Measurements from ENCODE around the gene XPNPEP1.

DNA sequence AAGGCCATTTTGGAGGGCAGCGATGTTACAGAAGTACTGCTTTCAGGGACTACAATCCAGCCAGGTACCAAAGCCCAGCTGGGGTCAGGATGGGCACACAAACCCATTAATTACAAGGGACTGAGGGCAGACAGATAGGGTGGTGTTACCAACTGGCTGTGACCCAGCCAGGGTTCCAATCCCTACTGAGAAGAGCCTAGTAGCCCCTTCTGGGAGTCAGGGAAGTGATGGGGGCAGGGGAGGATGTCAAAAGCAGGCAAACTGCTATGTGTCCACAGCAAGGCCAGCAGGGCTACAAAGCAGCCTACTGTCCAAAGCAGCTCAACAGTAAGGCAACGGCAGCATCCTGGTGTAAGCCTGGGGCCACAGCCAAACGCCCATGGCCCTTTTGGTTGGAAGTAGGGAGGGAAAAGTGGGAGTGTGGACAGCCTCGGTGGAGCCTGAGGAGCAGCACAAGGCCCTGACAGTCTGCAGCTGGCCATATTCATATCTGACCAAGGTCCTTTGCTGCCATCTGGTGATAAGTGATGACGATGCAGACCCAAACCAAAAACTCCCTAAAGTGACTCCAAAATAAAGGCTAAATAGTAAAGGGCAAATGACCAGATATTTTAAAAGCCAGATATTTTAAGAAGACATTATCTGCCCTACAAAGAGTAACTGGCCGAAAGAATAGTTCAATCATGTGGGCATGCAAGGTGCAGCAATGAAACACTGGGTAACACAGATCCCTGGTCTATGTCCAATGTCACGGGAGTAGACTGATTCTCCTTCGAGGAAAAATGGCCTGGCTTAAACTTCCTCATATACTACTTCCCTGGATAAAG lies 56.9 kb downstream of the XPNPEP1 start:
- TF ChIP-seq, protein P1, sequence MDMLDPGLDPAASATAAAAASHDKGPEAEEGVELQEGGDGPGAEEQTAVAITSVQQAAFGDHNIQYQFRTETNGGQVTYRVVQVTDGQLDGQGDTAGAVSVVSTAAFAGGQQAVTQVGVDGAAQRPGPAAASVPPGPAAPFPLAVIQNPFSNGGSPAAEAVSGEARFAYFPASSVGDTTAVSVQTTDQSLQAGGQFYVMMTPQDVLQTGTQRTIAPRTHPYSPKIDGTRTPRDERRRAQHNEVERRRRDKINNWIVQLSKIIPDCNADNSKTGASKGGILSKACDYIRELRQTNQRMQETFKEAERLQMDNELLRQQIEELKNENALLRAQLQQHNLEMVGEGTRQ (IDR thresholded peaks at IDR 0.05; ENCODE audit: borderline replicate concordance, low read depth, low read length) = no peak
- TF ChIP-seq RAD21 (IDR thresholded peaks at IDR 0.05; ENCODE audit: low read length) (peak; percentile 61), MEF2A (IDR thresholded peaks at IDR 0.05; ENCODE audit: borderline replicate concordance, low read depth) (no peak), FOSL2 (IDR thresholded peaks at IDR 0.05; ENCODE audit: borderline replicate concordance, low read depth) (no peak), RCOR1 (IDR thresholded peaks at IDR 0.05; ENCODE audit: low read length) (no peak), YY1 (IDR thresholded peaks at IDR 0.05; ENCODE audit: low read depth) (no peak), EZH2phosphoT487 (IDR thresholded peaks at IDR 0.05; ENCODE audit: borderline replicate concordance, low read depth) (no peak), FOXJ3 (CRISPR knock-in tag; IDR thresholded peaks at IDR 0.05) (no peak), NFIC (IDR thresholded peaks at IDR 0.05; ENCODE audit: borderline replicate concordance) (no peak), RFX5 (IDR thresholded peaks at IDR 0.05; ENCODE audit: low read length) (no peak), EP300 (IDR thresholded peaks at IDR 0.05; ENCODE audit: borderline replicate concordance in 1 of 2, low read depth in 1 of 2, low read length in 1 of 2) (no peak), TAF1 (IDR thresholded peaks at IDR 0.05; ENCODE audit: borderline replicate concordance, low read depth, low read length) (no peak)
- TF ChIP-seq, protein P2, sequence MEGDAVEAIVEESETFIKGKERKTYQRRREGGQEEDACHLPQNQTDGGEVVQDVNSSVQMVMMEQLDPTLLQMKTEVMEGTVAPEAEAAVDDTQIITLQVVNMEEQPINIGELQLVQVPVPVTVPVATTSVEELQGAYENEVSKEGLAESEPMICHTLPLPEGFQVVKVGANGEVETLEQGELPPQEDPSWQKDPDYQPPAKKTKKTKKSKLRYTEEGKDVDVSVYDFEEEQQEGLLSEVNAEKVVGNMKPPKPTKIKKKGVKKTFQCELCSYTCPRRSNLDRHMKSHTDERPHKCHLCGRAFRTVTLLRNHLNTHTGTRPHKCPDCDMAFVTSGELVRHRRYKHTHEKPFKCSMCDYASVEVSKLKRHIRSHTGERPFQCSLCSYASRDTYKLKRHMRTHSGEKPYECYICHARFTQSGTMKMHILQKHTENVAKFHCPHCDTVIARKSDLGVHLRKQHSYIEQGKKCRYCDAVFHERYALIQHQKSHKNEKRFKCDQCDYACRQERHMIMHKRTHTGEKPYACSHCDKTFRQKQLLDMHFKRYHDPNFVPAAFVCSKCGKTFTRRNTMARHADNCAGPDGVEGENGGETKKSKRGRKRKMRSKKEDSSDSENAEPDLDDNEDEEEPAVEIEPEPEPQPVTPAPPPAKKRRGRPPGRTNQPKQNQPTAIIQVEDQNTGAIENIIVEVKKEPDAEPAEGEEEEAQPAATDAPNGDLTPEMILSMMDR (IDR thresholded peaks at IDR 0.05) = peak; percentile 39
- TF ChIP-seq, protein P3, sequence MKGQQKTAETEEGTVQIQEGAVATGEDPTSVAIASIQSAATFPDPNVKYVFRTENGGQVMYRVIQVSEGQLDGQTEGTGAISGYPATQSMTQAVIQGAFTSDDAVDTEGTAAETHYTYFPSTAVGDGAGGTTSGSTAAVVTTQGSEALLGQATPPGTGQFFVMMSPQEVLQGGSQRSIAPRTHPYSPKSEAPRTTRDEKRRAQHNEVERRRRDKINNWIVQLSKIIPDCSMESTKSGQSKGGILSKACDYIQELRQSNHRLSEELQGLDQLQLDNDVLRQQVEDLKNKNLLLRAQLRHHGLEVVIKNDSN (IDR thresholded peaks at IDR 0.05; ENCODE audit: borderline replicate concordance, low read depth) = no peak

All from SK-N-SH (cell line).